ENCODE data around the gene PRR15. TPM values are rescaled to one million over a fixed set of nuclear protein-coding genes. Genes with fewer than 3 reads are reported as not detected.

PRR15 gene
- total RNA-seq, 3 donors from 2014 or later = 104 to 356 (median 173) TPM

GRCh38 chr7:29552392-29552791 is 11.2 kb upstream of the PRR15 start:
- no peak overlapping the region for H3K4me3 ChIP-seq
- no peaks in the 10 kb centered on the region for H3K9me3 ChIP-seq
- no peaks in the 10 kb centered on the region for H3K36me3 ChIP-seq (ENCODE audit: low read depth)
- no peak for DNase-seq
- no peaks in the 10 kb centered on the region for H3K4me1 ChIP-seq (ENCODE audit: low read depth)
- TF ChIP-seq CTCF (IDR thresholded peaks at IDR 0.05) = no peak
- no peak for ATAC-seq
- intact Hi-C loops (cut with DNase I, micrococcal nuclease) = no loop called here

- no peak for TF ChIP-seq CTCF (IDR thresholded peaks at IDR 0.05)
- ATAC-seq (no peak), DNase-seq (no peak)
- Histone ChIP-seq H3K4me1 (ENCODE audit: low read depth) (no peaks in the 10 kb centered on the region), H3K36me3 (ENCODE audit: low read depth) (no peaks in the 10 kb centered on the region), H3K4me3 (no peak overlapping the region), H3K9me3 (no peaks in the 10 kb centered on the region)
- intact Hi-C loops (cut with DNase I, micrococcal nuclease) = no loop called here
These were observed 8.6 kb upstream of the PRR15 start for GRCh38 chr7:29555061-29555460.

- intact Hi-C loops (cut with DNase I, micrococcal nuclease) = no loop called here
- H3K4me3 ChIP-seq = no peak overlapping the region
- H3K9me3 ChIP-seq = no peaks in the 10 kb centered on the region
- no peaks in the 10 kb centered on the region for H3K36me3 ChIP-seq (ENCODE audit: low read depth)
- TF ChIP-seq CTCF (IDR thresholded peaks at IDR 0.05) = no peak
- DNase-seq (no peak), ATAC-seq (no peak)
- H3K4me1 ChIP-seq (ENCODE audit: low read depth) = no peaks in the 10 kb centered on the region
These were observed 7.0 kb upstream of the PRR15 start for GRCh38 chr7:29556405-29557195.

GRCh38 chr7:29557954-29558353 is 5.7 kb upstream of the PRR15 start:
- Histone ChIP-seq H3K4me1 (ENCODE audit: low read depth) (no peaks in the 10 kb centered on the region), H3K36me3 (ENCODE audit: low read depth) (no peaks in the 10 kb centered on the region), H3K4me3 (no peak overlapping the region), H3K9me3 (no peaks in the 10 kb centered on the region)
- DNase-seq = no peak
- TF ChIP-seq CTCF (IDR thresholded peaks at IDR 0.05) = no peak
- no peak for ATAC-seq
- intact Hi-C loops (cut with DNase I, micrococcal nuclease) = no loop called here

- Histone ChIP-seq H3K9me3 (no peaks in the 10 kb centered on the region), H3K4me3 (no peak overlapping the region), H3K4me1 (ENCODE audit: low read depth) (no peaks in the 10 kb centered on the region), H3K36me3 (ENCODE audit: low read depth) (no peaks in the 10 kb centered on the region)
- TF ChIP-seq CTCF (IDR thresholded peaks at IDR 0.05) = no peak
- no peak for ATAC-seq
- intact Hi-C loops (cut with DNase I, micrococcal nuclease) = no loop called here
- DNase-seq = no peak
These were observed 2.4 kb upstream of the PRR15 start for GRCh38 chr7:29561271-29561670.
